ENCODE results near the gene LIF. TPM values are rescaled to one million over a fixed set of nuclear protein-coding genes. Genes with fewer than 3 reads are reported as not detected.

The LIF gene
- total RNA-seq, 1 experiment from 2014 or later: 34.4 TPM

GRCh38 chr22:30261134-30261533, 14.6 kb upstream of the LIF start:
- intact Hi-C loops (cut with micrococcal nuclease; ENCODE audit: unreplicated experiment): no loop called here
- H3K4me1 ChIP-seq (ENCODE audit: control insufficient read depth, insufficient read depth, low read length): peaks cover 13% of the 10 kb centered on the region
- H3K27ac ChIP-seq (ENCODE audit: low read length): no peak overlapping the region
- ChIA-PET POLR2A (no interaction called here), CTCF (no interaction called here)
- in situ Hi-C loops (cut with HindIII; ENCODE audit: low pct_unique_long_range_greater_than_20kb, low sequenced_read_pairs): no loop called here
- H3K36me3 ChIP-seq (ENCODE audit: control insufficient read depth, insufficient read depth, low read length): no peaks in the 10 kb centered on the region; the same call in 1 of the 2 replicates
- no peak for ATAC-seq
- H3K9me3 ChIP-seq (ENCODE audit: control insufficient read depth, insufficient read depth, low read depth, low read length): no peaks in the 10 kb centered on the region
- DNase-seq (ENCODE audit: low read depth, low spot score): no peak
- TF ChIP-seq SIN3A (IDR thresholded peaks at IDR 0.05; ENCODE audit: borderline replicate concordance, insufficient read depth, low read depth, low read length) (no peak), TCF7L2 (IDR thresholded peaks at IDR 0.05; ENCODE audit: low read depth, low read length) (no peak), POLR2AphosphoS5 (IDR thresholded peaks at IDR 0.05; ENCODE audit: low read depth, low read length) (no peak), CTCF (IDR thresholded peaks at IDR 0.05) (no peak)
- TF ChIP-seq, protein P1, sequence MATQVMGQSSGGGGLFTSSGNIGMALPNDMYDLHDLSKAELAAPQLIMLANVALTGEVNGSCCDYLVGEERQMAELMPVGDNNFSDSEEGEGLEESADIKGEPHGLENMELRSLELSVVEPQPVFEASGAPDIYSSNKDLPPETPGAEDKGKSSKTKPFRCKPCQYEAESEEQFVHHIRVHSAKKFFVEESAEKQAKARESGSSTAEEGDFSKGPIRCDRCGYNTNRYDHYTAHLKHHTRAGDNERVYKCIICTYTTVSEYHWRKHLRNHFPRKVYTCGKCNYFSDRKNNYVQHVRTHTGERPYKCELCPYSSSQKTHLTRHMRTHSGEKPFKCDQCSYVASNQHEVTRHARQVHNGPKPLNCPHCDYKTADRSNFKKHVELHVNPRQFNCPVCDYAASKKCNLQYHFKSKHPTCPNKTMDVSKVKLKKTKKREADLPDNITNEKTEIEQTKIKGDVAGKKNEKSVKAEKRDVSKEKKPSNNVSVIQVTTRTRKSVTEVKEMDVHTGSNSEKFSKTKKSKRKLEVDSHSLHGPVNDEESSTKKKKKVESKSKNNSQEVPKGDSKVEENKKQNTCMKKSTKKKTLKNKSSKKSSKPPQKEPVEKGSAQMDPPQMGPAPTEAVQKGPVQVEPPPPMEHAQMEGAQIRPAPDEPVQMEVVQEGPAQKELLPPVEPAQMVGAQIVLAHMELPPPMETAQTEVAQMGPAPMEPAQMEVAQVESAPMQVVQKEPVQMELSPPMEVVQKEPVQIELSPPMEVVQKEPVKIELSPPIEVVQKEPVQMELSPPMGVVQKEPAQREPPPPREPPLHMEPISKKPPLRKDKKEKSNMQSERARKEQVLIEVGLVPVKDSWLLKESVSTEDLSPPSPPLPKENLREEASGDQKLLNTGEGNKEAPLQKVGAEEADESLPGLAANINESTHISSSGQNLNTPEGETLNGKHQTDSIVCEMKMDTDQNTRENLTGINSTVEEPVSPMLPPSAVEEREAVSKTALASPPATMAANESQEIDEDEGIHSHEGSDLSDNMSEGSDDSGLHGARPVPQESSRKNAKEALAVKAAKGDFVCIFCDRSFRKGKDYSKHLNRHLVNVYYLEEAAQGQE (IDR thresholded peaks at IDR 0.05; ENCODE audit: insufficient read depth in 1 of 2, low read depth in 2 of 2, low read length in 1 of 2): no peak
- no TSS peak for BruUV-seq (replicated peaks)
- no peak overlapping the region for H3K4me3 ChIP-seq (ENCODE audit: low read depth in 2 of 2, low read length in 2 of 2)
- no peaks in the 10 kb centered on the region for H3K27me3 ChIP-seq (ENCODE audit: control insufficient read depth, insufficient read depth, low read length)

GRCh38 chr22:30260682-30261081, 14.1 kb upstream of the LIF start:
- Histone ChIP-seq H3K4me3 (ENCODE audit: low read depth in 2 of 2, low read length in 2 of 2) (no peak overlapping the region), H3K27me3 (ENCODE audit: control insufficient read depth, insufficient read depth, low read length) (no peaks in the 10 kb centered on the region), H3K9me3 (ENCODE audit: control insufficient read depth, insufficient read depth, low read depth, low read length) (no peaks in the 10 kb centered on the region), H3K36me3 (ENCODE audit: control insufficient read depth, insufficient read depth, low read length) (no peaks in the 10 kb centered on the region; the same call in 1 of the 2 replicates), H3K27ac (ENCODE audit: low read length) (no peak overlapping the region), H3K4me1 (ENCODE audit: control insufficient read depth, insufficient read depth, low read length) (peaks cover 13% of the 10 kb centered on the region)
- intact Hi-C loops (cut with micrococcal nuclease; ENCODE audit: unreplicated experiment) (no loop called here), in situ Hi-C loops (cut with HindIII; ENCODE audit: low pct_unique_long_range_greater_than_20kb, low sequenced_read_pairs) (no loop called here)
- no peak for DNase-seq (ENCODE audit: low read depth, low spot score)
- no peak for ATAC-seq
- POLR2A ChIA-PET: no interaction called here
- BruUV-seq (replicated peaks): no TSS peak
- CTCF ChIA-PET: no interaction called here
- TF ChIP-seq CTCF (IDR thresholded peaks at IDR 0.05) (no peak), POLR2AphosphoS5 (IDR thresholded peaks at IDR 0.05; ENCODE audit: low read depth, low read length) (no peak), SIN3A (IDR thresholded peaks at IDR 0.05; ENCODE audit: borderline replicate concordance, insufficient read depth, low read depth, low read length) (no peak), TCF7L2 (IDR thresholded peaks at IDR 0.05; ENCODE audit: low read depth, low read length) (no peak)
- TF ChIP-seq, protein P1 (IDR thresholded peaks at IDR 0.05; ENCODE audit: insufficient read depth in 1 of 2, low read depth in 2 of 2, low read length in 1 of 2): no peak

All from Panc1 (cell line).